Stimulated activated CD4-positive, alpha-beta T cell treated with anti-CD3 and anti-CD28 coated beads, Interleukin-15, amount 100 ng/mL, for 48 hours (primary cell): ENCODE measurements around the gene CMTM5.
"Not testable (repeated sequence)": the region's sequence is repeated elsewhere in the genome, so short reads cannot be mapped to it uniquely, and the experiment has no call there.

Experiments used
- DNase-seq, 2 donors: peaks; one replicate each; pipeline ENCODE4 v3.0.0-alpha.2; 2020; ENCODE audit warnings: low read depth in 2 of 2

The CMTM5 gene

GRCh38 chr14:23398348-23398747 lies 21.5 kb downstream of the CMTM5 start:
- DNase-seq = no peak

DNA sequence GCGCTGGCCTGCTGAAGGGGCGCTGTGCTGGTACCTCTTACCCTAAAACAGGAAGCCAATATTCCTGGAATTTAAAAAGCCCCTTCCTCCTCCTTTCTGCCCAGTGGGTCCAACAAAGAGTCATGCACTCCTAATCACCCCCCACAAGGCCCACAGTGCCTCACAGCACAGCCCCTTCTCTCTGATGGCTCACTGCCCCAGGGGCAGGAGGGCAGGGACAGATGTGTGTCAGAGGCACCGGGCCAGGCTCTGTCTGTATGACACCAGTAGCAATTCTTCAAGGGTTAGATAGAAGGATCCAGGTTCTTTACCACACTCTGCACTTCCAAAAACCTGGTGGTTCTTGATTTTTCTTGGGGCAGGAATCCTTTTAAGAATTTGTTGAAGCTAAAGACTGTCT lies 22.3 kb downstream of the CMTM5 start:
- no peak for DNase-seq

DNA sequence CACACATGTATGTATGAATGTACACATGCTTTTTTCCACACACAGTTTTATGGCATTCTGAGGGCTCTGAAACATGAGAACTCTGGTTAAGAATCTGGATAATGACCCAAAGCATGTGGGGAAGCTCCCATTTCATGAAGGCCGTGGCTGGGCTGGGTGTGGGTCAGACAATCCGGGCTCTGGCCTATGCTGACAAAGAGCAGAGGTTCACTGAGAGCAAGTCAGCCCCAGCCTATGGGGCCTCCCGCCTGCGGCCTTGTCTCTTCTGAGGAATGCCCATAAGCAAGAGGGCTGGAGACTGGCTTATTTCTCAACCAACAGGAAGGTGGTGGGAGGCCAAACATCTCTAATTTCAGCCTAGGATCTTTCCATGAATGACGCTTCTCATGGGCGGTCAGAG lies 22.7 kb downstream of the CMTM5 start:
- no peak for DNase-seq

DNA sequence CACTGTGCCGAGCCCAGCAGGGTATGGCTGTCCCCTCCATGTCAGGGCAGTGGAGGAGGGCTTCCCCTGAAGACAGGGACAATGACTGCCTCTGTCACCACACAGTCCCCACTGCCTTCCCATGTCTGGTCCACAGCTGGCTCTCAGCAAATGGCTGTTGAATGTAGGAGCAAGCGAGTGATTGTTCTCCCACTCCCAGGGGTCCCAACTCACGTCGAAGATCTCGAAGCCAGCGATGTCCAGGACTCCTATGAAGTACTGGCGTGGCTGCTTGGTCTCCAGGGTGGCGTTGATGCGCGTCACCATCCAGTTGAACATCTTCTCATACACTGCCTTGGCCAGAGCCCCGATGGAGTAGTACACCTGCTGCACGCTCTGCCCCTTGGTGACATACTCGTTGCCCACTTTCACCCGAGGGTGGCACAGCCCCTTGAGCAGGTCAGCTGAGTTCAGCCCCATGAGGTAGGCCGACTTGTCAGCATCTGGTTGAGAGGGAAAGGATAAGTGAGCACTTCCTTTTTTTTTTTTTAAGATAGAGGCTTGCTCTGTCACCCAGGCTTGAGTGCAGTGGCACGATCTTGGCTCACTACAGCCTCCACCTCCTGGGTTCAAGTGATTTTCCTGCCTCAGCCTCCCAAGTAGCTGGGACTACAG lies 23.8 kb downstream of the CMTM5 start:
- not testable (repeated sequence) for DNase-seq

GRCh38 chr14:23401291-23401690 lies 24.4 kb downstream of the CMTM5 start:
- DNase-seq = no peak

DNA sequence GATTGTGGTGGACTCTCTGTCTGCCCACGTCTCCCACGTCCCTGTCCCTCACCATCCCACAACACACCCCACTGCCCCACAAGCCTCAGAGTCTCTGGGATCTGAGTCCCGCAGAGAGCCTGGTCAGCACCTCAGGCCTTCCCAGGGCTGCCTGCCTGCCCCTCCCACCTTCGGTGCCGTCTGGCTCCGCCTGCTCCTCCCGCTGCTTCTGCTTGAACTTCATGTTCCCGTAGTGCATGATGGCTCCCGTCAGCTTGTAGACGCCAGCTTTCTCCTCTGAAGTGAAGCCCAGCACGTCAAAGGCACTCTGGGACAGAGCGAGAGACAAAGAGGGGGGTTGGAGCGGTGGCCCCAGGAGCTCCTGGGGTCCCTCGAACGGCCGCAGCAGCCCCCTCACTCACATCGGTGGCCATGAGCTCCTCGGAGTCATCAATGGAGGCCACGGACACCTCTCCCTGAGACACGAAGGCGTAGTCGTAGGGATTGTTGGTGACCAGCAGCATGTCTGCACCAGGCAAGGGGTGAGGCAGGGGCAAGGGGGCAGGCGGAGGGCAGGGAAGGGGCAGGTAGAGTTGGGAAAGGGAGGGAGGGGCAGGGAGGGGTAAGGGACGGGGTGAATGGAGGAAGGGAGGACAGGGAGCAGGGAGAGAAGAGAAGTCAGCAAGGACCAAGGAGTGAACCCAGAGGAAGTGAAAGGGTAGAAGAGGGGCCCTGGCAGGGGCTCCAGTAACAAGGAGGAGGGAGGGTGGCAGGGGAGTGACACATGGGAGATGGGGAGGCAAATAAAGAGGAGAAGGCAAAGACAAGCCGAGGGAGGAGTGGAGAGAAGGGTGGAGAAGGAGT lies 25.7 kb downstream of the CMTM5 start:
- no peak for DNase-seq

GRCh38 chr14:23403139-23403438 lies 26.2 kb downstream of the CMTM5 start:
- DNase-seq = no peak

DNA sequence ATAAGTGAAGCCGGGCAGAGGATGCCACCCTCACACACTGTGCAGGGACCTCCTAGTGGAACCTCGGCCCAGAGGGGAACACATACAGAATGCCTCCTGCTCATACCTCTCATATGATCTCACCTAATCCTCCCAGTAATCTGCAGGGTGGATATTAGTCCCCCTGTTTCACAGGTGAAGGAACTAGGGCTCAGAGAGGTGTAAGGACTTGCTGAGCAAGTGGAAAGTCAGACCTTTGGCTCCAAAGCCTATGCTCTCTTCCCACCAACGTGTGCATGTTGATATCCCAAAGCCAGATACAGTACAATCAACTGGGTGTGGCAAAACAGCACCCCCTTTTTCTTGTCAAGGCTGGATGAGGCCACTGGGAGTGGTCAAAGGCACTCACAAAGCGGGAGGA lies 27.1 kb downstream of the CMTM5 start:
- no peak for DNase-seq

- no peak for DNase-seq
Observed at GRCh38 chr14:23404331-23404900, 27.6 kb downstream of the CMTM5 start.

DNA sequence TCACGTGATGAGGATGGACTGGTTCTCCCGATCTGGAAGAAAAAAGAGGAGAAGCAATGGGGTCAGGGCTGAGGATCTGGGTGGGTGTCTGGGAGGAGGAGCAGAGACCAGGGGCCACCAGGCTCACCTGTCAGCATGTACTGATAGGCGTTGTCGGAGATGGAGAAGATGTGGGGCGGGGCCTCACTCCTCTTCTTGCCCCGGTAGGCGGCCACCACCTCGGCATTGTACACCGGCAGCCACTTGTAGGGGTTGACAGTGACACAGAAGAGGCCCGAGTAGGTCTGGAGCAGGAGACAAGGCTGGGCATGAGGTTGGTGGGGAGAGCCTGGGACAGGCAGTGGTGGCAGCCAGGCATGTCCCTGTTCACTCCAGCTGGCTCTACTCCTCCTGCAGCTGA lies 28.2 kb downstream of the CMTM5 start:
- no peak for DNase-seq

GRCh38 chr14:23405516-23406025 lies 28.7 kb downstream of the CMTM5 start:
- no peak for DNase-seq

DNA sequence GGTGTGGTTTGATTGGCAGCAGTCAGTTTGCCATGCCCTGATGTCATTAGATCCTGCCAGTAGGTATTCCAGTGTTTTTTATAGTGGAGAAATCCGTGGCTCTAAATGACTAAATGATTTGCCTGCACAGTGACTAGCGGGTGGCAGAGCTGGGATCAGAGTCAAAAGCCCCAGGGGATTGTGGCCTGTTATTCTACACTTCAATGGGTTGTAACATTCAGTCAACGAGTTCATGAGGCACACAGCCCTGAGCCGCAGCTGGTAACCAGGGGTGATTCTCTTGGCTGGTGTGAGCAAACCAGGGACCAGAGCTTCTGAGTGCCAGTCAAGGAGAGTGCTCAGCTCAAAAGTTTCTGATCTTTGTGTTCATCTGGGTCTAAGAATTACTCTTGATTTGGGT lies 29.4 kb downstream of the CMTM5 start:
- no peak for DNase-seq

DNA sequence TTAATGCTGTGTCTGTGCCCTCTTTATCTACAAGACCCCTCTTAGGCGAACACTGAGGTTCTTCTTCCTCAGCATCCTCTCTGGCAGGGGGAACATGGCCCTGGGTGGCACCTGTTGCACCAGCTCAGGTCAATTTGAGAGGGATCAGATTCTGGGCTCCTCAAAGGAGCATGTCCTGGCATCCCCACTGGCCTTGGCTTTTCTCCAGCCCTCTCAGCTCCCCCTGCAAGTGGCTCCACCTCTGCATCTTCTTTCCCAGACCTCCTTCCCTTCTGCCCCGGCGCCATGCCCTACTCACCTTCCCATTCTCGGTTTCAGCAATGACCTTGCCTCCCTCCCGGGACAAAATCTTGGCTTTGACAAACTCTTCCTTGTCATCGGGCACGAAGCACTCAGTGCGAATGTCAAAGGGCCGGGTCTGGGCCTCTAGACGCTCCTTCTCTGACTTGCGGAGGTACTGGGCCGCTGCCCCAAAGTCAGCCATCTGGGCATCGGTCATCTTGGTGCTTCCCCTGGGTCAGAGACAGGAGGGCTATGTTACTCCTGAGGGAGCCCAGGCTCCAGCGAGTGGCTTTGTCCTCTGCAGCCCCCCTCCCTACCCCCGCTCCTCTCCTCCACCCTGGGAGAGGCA lies 30.0 kb downstream of the CMTM5 start:
- no peak for DNase-seq

DNA sequence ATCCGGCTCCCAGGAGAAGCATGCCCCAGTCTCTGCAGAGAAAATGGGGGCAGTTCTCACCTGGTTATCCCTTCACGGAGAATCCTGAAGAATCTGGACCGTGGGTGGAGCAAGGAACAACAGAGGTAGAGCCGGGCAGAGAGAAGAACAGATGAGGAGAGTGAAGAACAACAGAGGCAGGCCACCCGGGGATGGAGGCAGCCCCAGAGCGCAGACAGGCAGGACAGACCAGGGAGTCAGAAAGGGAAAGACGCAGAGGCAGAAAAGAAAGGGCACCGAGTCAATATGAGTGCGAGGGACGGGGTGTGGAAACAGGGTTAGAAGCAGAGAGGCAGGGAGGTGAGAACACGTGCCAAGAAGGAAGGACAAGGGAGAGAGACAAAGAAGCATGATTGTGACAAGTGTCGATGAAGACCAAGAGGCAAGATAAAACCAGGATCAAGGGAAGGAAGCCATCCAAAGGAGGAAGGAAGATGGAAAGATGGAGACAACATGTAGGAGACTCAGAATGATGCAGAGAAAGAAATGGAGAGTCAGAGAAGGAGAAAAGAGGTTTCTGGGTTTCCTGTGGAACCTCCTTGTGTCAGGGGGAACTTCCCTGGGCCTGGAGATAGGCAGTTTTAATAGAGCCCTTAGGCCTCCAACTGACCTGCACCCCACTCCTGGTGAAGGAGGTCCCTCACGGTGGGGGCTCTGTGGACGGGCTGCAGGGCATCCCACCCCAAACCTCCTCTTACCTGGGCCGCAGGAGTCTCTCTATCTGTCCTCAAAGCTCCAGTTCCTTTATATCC lies 30.9 kb downstream of the CMTM5 start, which contains the start of gene MYH6:
Gene MYH6, minus strand, starts transcription at position 758 of the 791 bp plus-strand sequence. CDS start 1,050 bp downstream, outside the sequence.
- DNase-seq = no peak

- DNase-seq = no peak
Observed at GRCh38 chr14:23408307-23408630, 31.4 kb downstream of the CMTM5 start.

- no peak for DNase-seq
Observed at GRCh38 chr14:23409475-23409874, 32.6 kb downstream of the CMTM5 start.

- DNase-seq = no peak
Observed at GRCh38 chr14:23409966-23410635, 33.3 kb downstream of the CMTM5 start.

GRCh38 chr14:23411563-23412525 lies 35.0 kb downstream of the CMTM5 start:
- no peak for DNase-seq

DNA sequence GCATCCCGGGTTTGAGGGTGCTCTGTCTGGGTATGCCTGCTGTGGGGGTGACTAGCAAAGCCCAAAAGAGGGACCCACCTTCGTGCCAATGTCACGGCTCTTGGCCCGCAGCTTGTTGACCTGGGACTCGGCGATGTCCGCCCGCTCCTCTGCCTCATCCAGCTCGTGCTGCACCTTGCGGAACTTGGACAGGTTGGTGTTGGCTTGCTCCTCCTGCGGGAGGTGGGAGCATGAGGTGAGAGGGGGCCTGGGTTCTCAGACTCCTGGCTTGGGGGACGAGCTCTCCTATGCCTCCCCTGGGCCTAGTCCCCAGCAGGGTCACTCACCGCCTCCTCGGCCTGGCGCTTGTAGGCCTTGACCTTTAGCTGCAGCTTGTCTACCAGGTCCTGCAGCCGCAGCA lies 36.8 kb downstream of the CMTM5 start:
- DNase-seq = no peak

DNA sequence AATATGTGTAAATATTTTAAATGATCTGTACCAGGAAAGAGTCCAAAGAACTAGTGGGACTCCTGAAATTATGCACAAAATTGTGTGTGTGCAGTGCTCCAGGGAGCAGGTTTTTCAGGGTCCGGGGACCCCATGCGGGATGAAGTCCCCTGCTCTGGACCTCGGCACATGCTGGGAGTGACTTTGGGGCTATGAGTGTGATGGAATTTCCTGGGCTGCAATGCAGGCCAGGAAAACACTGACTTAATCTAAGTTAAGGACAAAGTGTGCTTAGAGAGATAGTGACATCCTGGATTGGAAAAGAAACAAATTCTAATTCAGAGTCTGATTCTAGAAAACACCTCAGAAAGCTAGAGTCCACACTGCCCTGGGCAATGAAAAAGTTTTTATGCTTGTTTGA lies 37.4 kb downstream of the CMTM5 start:
- no peak for DNase-seq
